GM19043 (cell line): ENCODE measurements around the gene PAPSS1.
"Not testable (repeated sequence)": the region's sequence is repeated elsewhere in the genome, so short reads cannot be mapped to it uniquely, and the experiment has no call there.

Source experiments
- ATAC-seq: cut with Tn5 transposase; IDR thresholded peaks from one replicate; pipeline ENCODE4 v1.9.1; 2021; ENCODE audit warnings: low read depth; ENCODE audit not compliant: unreplicated experiment

Gene PAPSS1

DNA sequence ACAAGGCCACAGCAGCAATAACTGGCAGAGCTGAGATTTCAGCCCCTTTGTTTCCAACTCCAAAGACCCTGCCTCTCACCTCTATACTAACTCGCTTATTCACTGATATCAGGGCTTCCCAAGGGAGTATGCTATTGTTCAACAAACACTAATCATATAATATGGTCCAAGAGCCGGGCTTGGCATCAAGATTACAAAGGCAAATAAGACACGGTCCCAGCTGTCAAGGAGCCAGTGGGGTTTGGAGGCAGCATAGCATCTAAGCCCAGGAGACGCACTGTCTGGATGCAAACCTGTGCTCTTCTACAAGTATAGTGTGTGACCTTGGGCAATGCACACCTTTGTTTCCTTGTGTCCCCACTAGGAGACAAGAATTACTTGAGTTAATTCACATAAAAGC lies 28.7 kb downstream of the PAPSS1 start:
- ATAC-seq = no peak

DNA sequence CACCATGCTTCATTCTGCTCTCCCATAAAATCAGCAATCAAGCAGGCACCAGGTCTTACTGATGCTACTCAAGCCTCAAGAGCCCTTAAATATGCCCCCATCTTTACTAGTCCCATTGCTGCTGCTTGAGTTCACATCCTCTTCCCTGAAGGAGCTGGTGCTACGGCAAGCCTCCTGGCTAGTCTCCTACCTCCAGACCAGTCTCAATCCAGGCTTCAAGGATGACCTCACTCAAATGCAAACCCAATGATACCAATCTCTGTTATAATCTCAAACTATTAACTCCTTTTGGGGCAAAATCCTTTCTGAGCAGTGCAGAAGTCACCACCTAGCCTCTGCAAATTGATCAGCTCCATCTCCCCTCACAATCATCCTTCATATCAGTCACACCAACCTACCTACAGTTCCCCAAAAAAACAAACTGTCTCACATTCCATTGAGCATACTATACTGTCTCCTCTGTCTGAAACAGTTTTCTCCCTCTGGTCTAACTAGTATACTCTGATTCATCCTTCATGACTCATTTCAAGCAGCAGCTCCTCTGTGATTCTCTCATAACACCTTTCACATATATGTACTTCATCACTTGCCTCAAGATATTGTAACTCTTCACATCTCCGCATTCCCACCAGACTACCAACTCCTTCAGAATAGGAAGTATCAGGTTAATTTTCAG lies 30.0 kb downstream of the PAPSS1 start:
- no peak for ATAC-seq

DNA sequence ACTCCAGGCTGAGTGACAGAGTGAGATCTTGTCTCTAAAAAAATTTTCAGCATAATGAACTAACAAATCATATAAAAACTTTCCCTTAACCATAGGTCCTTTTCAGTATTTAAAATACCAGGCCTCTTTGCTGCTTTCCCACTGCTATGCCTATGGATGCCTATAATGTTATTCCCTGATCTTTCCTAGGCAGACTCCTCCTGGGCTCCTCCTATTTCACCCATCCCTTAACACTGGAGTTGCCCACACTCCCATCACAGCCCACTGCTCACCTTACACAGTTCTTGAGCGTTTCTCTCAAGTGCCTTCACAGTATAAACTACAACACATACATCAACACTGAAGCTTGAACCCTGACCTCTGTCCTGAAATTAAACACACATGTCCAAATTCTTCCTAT lies 31.6 kb downstream of the PAPSS1 start:
- no peak for ATAC-seq

DNA sequence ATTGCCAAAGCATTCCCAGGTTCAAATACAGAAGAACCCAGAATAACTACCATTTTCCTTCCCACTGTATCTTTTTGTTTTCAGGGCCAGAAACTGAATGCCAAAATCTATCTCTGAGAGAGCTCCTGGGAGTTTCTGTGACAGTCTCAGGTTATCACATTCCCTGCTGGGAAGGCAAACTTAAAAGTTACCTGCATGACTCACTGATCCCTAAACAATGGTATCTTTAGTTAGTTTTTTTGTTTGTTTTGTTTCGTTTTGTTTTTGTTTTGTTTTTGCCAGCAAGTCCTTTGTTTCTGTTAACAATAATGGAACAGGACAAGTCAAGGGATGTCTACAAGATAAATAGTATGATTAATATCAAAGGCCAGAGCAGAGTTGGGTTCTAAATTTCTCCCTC lies 34.3 kb downstream of the PAPSS1 start:
- ATAC-seq = no peak

DNA sequence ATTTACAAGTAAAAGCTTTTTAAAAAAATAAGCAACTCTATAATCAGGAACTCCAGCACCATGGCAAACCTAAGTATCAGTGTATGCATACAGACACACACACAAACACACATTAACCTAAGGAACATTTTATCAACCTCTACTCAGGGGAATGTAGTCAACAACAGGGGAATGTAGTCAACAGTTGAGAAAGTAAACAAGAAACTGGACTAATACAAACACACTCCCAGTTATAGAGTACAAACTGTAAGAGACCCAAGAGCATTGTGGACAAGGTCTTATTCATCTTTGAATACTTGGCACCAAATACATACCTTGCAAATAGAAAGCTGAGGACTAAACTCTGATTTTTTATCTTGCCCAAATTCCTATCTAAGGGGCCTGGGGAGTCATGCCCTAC lies 36.2 kb downstream of the PAPSS1 start:
- no peak for ATAC-seq

DNA sequence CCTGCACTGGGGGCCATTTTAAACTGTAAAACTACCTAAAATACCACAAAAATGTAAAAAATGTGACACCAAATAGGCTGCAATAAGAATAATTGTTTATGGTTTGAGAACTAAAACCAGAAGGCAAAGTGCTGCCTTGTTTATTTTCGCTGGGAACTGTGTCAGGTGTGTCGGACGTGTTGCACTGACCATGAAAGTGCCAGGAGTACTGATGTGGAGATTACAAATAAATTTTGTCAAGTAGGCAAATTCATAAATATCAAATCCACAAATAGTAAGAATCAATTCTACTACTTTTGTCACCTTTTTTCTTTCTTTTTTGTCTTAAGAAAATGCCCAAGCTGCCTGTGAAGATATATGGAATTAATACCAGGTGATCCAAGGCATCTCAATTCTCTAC lies 37.7 kb downstream of the PAPSS1 start:
- no peak for ATAC-seq

DNA sequence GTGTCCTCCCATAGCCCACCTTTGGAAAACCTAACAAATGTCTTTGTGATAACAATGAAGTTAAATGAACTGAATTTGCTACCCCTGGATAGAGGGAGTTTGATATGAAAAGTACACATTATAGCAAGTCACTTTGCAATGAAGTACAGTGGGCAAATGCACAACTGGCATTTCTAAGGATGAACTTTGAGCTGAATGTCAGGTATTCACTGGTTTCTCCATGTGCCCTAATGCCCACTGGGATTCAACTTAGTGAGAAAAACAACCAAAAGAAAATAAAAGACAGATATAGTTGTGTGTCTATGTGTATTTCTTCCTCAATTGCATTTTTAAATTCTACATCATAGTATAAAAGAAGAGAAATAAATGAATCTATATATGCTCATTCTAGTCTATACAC lies 51.0 kb downstream of the PAPSS1 start:
- no peak for ATAC-seq

DNA sequence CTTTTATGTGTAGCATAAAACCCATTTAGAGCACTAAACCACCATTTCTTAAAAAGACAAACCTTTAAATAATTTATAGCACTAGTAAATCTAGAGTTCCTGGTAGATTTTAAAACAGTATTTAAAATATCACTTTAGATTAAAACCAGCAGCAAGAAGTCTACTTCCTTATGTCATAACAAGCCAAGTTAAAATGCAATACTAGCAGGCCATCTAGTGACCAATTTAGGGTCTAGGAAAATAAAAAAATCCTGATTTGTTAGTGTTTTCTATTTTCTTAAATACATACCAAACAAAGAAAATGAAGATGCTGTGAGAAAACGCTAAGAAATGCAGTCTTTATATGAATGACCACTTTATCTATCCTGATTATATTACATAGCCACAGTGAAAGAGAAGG lies 53.9 kb downstream of the PAPSS1 start:
- ATAC-seq = no peak

DNA sequence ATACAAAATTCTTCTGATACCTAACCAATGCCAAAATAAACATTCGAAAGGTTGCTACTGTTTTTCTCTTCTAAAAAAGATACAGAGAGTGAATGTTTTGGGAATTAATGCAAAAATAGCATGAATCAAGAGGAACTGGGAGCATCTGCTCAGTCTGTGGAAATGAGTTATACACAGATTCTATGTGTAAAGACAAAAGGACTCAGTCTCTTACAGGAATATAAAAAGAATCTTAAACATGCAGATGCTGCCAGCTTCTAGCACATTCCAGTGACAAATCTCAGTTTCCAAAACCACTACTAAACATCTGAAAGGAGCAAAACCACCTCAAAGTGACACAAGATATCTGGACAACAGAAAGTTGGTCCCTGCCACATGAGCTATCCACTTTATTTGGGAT lies 55.0 kb downstream of the PAPSS1 start:
- ATAC-seq = no peak

DNA sequence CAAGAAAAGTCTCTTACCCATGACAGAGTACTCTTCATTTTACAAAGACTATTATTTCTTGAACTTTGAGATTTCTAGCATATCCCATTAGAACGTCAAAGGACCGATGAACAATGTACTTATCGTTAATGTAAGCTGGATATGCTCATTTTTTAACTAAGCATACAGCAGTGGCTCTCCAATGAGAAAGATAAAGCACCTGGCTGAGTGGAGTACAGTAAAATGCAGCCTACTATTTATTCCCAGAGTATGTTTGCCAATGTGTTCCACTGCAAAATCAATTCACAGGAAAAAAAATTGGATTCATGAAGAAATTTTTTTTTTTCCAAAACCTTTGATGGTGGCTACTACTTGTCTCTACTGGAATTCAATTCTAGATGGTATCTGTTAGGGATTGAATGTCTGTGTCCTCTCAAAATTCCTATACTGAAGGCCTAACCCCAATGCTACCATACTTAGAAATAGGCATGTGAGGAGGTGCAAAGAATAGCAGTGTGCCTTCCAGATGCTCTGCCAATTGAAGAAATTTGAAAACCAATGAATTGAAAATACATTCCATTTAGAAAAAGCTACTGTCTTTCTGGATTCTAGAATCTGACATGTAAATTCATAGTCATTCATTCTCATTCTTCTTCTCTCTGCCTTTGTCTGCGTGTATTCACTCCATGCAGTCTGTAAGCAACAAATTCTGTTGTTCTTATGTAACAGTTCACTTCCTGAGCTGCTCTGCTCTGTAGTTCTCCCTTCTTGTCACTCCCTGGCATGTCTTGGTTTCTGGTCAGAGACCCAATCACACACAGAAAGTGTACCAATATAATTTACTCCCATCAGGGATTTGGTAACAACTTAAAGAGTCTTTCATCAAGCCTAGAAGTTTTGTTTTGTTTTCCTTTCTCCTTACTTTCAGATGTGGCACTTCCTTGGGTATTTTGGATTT lies 61.4 kb downstream of the PAPSS1 start:
- ATAC-seq = no peak

DNA sequence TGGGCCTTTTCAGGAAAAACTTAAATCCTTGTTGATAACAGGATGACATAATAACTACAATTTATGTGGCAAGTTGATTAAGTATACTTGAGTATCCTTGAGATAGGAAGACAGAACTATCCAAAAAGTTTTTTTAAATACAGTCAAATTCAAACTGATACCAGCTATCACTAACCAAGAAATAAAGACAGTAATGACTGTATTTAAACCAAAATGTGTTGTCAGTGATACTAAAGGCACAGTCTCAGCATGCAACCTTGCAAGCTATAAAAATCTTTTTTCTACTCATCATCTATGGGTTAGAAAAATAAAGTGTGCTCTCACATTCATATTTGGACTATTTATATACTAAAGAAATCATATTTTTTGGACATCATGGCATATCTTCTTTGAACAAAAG lies 64.7 kb downstream of the PAPSS1 start:
- ATAC-seq = no peak

DNA sequence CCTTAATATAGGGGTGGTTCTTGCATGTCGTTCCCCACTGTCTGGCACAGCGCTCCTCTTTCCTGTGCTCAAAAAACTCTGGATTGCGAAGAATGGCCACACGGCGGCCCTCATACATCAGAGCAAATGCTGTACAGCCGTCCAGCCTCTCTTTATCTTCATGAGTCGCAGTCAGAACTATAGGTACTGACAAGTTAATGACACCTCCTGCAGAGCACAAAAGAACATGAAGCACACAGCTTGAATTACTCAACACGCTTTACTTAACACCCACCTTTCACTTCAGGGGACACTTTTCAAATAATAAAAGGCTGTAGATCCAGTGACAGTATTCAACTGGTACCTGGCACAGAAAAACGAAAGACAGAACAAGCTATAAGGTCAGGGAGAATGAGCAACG lies 65.3 kb downstream of the PAPSS1 start:
- no peak for ATAC-seq

DNA sequence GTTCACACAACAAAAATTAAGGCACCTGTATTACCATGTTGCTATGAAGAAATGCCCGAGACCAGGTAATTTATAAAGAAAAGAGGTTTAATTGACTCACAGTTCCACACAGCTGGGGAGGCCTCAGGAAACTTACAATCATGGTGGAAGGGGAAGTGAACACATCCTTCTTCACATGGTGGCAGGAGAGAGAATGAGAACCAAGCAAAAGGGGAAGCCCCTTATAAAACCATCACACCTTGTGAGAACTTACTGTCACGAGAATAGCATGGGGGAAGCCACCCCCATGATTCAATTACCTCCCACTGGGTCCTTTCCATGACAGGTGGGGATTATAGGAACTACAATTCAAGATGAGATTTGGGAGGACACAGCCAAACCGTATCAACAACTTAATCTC lies 68.6 kb downstream of the PAPSS1 start:
- not testable (repeated sequence) for ATAC-seq

DNA sequence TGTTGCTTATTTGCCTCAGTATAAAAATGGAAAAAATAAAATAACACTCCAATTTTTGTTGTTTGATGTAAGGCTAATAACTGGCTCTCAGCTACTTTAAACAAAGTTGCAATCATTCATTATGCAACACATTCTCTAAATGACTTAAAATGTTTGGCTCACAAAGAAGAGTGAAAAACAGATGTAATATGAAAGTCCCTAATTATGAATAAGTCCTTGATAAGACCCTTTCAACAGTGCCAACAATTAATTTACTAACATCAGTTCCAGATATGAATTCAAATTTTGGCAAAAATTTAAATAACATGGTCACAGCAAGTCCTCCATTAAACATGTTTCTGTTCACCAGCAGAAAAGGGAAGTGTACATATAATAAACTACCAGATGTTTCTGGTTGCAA lies 69.8 kb downstream of the PAPSS1 start:
- no peak for ATAC-seq

DNA sequence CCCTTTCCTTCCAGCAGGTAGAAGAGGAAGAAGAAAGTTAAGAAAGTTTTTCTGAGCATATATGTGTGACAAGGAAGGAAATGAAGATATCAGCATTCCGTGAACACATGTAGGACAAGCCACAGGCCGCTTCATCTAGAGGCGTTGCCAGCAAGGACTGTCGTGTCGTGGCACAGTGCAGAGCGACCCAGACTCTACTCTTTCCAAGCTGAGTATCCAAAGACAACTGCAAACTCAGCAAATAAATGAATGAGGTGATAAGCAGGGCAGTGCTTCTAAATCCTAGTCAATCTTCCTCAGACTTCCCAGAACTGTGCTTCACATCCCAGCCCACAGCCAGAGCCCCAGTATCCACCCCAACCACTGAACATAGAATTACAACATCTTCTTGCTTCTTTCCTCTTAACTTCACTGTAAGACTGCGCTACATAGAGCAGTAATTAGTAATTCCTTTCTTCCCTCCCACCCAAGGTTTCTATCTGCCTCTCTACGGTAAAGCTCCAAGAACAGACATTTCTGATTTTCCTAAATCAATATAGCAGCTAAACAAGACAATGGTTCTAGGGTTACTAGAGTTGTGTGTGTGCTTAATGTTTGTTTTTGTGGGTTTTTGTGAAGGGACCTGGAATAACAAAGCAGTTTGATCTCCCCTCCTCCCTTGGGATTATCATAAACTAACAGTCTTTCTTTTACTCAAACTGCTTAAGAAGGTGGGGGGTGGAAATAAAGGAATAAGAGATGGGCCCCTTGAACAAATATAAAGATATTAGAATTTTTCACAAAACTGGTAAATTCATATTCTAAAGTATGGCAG lies 71.6 kb downstream of the PAPSS1 start:
- no peak for ATAC-seq

DNA sequence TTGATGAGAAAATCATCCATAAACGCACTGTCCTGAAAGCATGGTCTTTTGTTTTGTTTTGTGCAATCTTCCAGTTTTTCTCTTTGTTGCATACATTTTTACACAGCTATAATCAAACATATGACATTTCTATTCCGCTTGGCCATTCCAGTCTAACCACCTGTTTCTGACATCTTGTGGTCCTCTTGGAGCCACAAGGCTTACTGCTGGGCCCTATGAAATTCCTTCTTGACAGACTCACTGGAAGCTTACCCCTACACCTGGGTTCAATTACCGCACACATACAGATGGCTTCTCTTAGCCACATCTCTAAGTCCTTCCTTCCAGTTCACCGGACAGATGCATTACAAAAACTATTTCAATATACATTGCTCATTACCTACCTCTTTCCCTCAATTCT lies 72.4 kb downstream of the PAPSS1 start:
- no peak for ATAC-seq

DNA sequence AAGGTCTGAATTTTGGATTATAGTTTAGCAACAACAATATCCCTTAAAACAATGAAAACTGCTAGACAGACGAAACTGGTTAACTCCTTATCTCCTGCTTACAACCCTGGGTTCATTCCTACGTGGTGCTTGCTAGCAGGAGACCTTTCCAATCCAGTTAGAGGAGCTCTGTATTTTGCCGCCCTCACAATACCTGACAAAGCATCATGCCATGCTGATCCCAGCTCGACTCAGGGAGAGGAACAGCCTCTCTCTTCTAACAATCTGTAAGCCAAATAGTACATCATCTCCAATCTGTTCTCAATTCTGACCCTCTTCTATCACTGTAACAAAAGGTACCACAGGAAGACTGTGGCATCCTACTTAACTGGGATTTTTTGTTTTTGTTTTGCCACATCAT lies 74.4 kb downstream of the PAPSS1 start:
- no peak for ATAC-seq

DNA sequence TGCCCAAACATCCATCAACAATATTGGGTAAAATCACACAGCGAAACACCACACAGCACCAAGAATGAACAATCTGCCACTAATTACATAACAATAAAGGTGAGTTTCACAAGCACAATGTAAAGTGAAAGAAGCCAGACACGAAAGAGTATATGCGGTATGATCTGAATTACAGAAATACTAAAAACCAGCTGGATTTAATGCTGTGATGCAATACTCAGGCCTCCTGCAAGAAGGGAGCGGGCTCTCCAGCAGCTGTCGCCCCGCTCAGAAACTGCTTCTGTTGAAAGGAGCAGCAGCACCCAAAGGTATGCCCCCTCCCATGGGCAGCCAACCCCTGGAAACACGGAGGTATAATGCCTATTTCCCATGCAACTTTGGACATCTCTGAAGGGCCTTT lies 77.0 kb downstream of the PAPSS1 start:
- ATAC-seq = no peak

DNA sequence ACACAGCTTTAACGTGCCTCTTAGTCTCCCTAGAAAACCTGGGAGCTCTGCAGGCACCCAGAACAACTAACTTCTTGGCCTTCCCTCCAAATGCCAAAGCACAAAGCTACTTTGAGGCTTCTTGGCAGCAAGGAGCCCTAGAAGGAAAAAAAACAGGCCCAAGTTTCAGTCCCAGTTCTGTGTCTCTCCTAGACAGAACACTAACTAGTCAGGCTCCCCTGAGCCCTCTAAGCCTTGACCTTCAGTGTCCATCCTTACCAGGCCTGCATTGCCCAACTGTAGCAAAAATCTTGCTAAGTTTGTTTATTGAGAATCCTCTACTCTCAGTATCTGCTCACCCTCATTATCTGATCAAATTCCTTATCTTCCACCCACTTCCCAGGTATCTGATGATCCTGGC lies 79.2 kb downstream of the PAPSS1 start:
- no peak for ATAC-seq

DNA sequence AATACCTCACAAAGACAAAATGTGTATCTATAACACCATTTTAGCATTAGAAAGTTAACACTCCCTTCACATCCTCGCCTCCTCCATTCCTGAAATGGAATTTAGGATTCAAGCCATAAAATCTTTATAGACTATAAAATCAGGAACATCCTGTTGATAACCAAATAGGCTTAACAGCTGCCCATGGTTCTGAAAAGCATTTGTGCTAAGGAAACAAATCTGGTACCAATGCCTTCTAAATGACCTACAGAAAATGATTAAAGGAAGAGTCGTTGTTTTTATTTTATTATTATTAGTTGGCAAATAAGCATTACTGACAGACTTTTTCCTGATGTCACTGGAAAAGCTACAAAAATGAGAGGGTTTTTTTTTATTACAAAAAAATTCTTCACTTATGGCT lies 79.8 kb downstream of the PAPSS1 start:
- no peak for ATAC-seq

DNA sequence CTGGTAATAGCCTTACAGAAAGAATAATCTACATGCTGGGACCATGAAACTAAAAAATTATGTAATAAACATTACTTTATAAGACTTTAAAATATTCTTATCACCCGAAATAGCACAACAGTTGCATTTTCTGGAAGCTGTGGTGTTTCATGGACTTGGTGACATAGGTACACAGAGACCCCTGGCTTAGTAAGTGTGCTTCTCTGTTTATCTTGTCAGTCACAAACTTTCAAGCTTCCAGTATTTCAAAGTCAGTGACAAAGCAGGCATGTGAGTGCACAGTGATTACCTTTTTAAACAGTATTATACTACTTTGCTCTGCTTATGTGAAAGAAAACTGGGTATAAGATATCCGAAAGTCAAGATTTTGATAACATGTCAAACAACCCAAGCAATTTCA lies 84.3 kb downstream of the PAPSS1 start:
- no peak for ATAC-seq
